Endothelial cell (in vitro differentiated cells): ENCODE measurements around the gene MXD4. TPM values are rescaled to one million over a fixed set of nuclear protein-coding genes. Genes with fewer than 3 reads are reported as not detected.

ENCODE experiments used
- DNase-seq: peaks from one replicate; pipeline ENCODE4 v3.0.0; 2021; ENCODE audit warnings: low spot score
- H3K27ac Mint-ChIP-seq: one replicate; pipeline ENCODE4 v1.8.0; 2021; ENCODE audit warnings: mixed read lengths, inconsistent platforms; ENCODE audit not compliant: unreplicated experiment
- H3K27me3 Mint-ChIP-seq: one replicate; pipeline ENCODE4 v1.8.0; 2021; ENCODE audit warnings: mild to moderate bottlenecking, moderate library complexity, mixed read lengths, inconsistent platforms; ENCODE audit not compliant: unreplicated experiment
- H3K36me3 Mint-ChIP-seq: one replicate; pipeline ENCODE4 v1.8.0; 2021; ENCODE audit warnings: mild to moderate bottlenecking, low read depth, mixed read lengths, inconsistent platforms; ENCODE audit not compliant: unreplicated experiment
- H3K4me1 Mint-ChIP-seq: one replicate; pipeline ENCODE4 v1.8.0; 2021; ENCODE audit warnings: mild to moderate bottlenecking, mixed read lengths, inconsistent platforms; ENCODE audit not compliant: unreplicated experiment
- H3K4me3 Mint-ChIP-seq: one replicate; pipeline ENCODE4 v1.8.0; 2021; ENCODE audit warnings: mild to moderate bottlenecking, mixed read lengths, inconsistent platforms; ENCODE audit not compliant: unreplicated experiment
- H3K9me3 Mint-ChIP-seq: one replicate; pipeline ENCODE4 v1.8.0; 2021; ENCODE audit warnings: mixed read lengths, inconsistent platforms; ENCODE audit not compliant: unreplicated experiment
- total RNA-seq: library from RNA; stranded (reverse); fragmentation: NEBNext Ultra II Directional; extraction: Animal tissue kit (Norgen Biotek cat#: 25700); gene quantifications from one replicate; pipeline ENCODE4 v1.2.1, GENCODE V29; 2021; ENCODE audit not compliant: unreplicated experiment
- TF ChIP-seq, protein P1 (sequence below): fragments of 200-600 bp; sonication (generic); IDR thresholded peaks from one replicate; pipeline ENCODE4 v1.5.0; 2021; ENCODE audit warnings: antibody characterized with exemption; ENCODE audit not compliant: unreplicated experiment

Gene MXD4
- total RNA-seq, 1 donor from 2014 or later, result 93.5 TPM

DNA sequence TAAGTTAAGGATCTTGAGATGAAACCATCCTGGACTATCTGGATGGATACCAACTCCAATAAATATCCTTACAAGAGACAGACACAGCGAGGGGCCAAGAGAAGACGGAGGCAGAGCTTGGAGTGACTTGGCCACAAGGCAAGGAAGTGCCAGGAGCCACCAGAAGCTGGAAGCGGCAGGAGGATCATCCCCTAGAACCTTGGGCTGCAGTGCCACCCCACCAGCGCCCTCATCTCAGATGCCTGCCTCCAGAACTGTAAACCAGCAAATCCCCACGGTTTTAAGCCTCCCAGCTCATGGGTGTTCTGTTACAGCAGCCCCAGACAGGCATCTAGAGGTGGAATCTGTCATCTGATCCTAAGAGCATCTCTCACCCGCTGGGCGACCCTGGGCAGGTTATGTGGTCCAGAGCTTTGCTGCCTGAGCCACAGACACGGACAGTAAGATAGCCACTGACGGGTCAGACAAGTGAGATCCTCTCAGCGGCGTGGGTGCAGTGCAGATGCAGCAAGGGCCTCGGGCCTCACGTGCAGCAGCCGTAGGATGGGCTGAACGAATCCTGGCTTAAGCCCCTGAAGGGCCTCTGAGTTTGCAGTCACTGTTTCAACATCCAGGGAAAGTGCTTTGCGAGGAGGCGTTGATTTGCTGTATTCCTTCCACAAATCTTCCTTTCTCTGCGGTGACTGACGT lies 25.1 kb upstream of the MXD4 start:
- TF ChIP-seq, protein P1, sequence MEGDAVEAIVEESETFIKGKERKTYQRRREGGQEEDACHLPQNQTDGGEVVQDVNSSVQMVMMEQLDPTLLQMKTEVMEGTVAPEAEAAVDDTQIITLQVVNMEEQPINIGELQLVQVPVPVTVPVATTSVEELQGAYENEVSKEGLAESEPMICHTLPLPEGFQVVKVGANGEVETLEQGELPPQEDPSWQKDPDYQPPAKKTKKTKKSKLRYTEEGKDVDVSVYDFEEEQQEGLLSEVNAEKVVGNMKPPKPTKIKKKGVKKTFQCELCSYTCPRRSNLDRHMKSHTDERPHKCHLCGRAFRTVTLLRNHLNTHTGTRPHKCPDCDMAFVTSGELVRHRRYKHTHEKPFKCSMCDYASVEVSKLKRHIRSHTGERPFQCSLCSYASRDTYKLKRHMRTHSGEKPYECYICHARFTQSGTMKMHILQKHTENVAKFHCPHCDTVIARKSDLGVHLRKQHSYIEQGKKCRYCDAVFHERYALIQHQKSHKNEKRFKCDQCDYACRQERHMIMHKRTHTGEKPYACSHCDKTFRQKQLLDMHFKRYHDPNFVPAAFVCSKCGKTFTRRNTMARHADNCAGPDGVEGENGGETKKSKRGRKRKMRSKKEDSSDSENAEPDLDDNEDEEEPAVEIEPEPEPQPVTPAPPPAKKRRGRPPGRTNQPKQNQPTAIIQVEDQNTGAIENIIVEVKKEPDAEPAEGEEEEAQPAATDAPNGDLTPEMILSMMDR, result no peak
- peak overlapping the region; percentile 24 for H3K27ac Mint-ChIP-seq
- DNase-seq, result no peak
- no peaks in the 10 kb centered on the region for H3K36me3 Mint-ChIP-seq
- peaks cover 4% of the 10 kb centered on the region for H3K27me3 Mint-ChIP-seq
- H3K4me3 Mint-ChIP-seq, result no peak overlapping the region
- H3K9me3 Mint-ChIP-seq, result no peaks in the 10 kb centered on the region
- H3K4me1 Mint-ChIP-seq, result peaks cover 8% of the 10 kb centered on the region

DNA sequence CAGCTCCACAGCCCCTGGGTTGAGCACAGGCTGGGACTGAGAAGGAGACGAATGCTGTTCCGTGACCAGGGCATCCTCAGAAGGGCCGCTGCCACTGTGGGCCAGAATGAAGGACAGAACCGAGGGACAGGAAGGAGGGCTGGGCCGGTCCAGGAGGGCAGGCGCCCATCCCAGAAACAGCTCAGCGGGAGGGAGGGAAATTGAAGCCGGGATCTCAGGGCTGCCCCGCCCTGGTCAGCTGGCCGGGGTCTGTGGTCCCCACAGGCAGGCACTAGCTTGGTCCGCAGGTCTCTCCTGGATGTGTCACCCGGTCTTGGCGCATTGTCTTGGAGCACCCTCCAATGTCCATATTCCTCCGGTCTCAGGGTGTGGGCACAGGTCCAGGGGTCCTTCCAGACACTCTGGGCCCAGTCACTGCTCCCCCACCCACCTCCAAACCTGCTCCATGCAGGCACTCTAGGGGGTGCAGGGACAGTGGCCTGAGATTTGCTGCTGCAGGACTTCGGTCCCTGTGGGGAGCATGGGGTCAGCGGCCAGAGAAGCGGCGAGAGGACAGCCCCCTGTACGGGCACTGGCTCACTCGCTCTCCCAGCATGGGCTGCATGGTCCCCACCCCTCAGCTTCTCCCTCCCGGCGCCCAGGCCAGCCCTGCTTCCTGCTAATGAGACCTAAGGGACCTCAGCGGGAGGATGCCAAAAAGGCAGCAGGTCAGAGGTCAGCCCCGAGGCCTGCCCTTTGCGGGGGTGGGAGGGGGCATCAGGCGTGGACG lies 23.9 kb upstream of the MXD4 start:
- Mint-ChIP-seq H3K27me3 (peaks cover 6% of the 10 kb centered on the region), H3K4me3 (no peak overlapping the region), H3K27ac (no peak overlapping the region), H3K4me1 (peaks cover 8% of the 10 kb centered on the region), H3K36me3 (no peaks in the 10 kb centered on the region), H3K9me3 (no peaks in the 10 kb centered on the region)
- TF ChIP-seq, protein P1, result no peak
- no peak for DNase-seq

DNA sequence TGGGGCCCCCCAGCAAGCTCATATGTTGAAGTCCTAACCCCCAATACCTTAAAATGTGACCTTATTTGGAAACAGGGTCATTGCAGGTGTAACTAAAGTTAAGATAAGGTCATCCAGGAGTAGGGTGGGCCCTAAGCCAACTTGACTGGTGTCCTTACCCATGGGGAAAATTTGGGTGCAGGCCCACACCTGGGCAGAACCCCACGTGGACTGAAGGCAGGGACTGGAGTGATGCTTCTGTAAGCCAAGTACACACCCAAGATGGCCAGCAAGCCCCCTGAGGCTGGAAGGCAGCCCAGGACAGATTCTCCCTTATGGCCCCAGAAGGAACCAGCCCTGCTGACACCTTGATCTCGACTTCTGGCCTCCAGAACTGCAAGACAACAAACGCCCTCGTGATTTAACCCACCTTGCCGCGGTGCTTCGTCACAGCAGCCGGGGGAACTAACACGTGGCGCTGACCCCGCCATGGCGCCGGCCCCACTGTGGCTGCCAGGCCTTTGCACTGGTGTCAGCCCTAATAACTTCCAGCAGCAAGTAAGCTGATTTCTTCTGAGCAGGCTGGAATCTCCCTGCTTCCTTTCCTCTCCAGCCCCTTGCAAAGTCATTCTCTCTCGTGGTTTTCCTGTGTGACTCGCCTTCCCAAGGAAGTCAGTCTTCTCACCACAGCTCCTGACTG lies 23.2 kb upstream of the MXD4 start:
- Mint-ChIP-seq H3K4me1 (peaks cover 8% of the 10 kb centered on the region), H3K9me3 (no peaks in the 10 kb centered on the region), H3K27me3 (peaks cover 6% of the 10 kb centered on the region), H3K4me3 (no peak overlapping the region), H3K36me3 (no peaks in the 10 kb centered on the region), H3K27ac (no peak overlapping the region)
- TF ChIP-seq, protein P1, result no peak
- DNase-seq, result no peak

DNA sequence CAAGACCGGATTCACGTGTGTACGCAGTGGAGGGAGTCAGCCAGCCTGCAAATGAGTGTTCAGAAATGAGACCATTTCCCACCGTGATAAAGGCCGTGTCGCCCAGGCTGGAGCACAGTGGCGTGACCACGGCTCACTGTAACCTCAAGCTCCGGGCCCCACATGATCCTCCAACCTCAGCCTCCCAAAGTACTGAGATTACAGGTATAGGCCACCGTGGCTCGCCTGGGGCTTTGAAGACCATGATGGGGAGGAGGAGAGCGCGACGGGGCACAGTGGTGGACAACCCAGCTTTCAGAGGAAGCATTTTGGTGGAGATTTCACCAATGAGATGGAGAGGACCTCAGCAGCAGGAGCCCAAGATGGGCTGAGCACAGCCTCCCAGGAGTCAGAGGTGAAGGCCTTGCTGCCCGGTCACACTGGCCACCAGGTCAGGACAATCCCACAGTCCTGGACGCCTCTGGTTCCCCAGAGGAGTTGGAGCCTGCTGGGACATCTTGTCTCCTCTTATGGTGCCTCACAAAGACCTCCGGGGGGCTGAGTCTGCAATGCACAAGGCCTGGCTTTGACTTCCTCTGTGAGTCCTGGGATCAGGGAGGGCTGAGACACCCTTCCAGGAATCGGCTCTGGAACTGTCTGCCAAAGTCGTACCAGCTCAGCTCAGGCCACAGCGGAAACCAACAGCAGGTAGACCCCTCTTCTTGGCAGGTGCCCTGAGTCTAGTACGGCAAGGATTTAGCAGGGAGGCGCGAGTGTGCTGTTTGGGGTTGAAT lies 22.4 kb upstream of the MXD4 start:
- Mint-ChIP-seq H3K27me3 (peaks cover 6% of the 10 kb centered on the region), H3K27ac (peak overlapping the region; percentile 61), H3K4me1 (peaks cover 8% of the 10 kb centered on the region), H3K36me3 (no peaks in the 10 kb centered on the region), H3K9me3 (no peaks in the 10 kb centered on the region), H3K4me3 (no peak overlapping the region)
- DNase-seq, result no peak
- TF ChIP-seq, protein P1, result no peak
